IPS DF 6.9 (cell line): ENCODE data around the gene CSAG3.
"Not testable (repeated sequence)": the region's sequence is repeated elsewhere in the genome, so short reads cannot be mapped to it uniquely, and the experiment has no call there.

Experiments
- DNase-seq: peaks from one replicate; pipeline ENCODE4 v3.0.0-alpha.2; 2013; ENCODE audit warnings: low read depth, low spot score
- H3K27ac ChIP-seq: one replicate; pipeline ENCODE4 v1.5.1; 2013; ENCODE audit warnings: low read length, control low read depth
- H3K27me3 ChIP-seq: 2 replicates; pipeline ENCODE4 v1.6.1; 2013; ENCODE audit warnings: mild to moderate bottlenecking, low read length; ENCODE audit not compliant: control insufficient read depth, insufficient read depth
- H3K36me3 ChIP-seq: 2 replicates; pipeline ENCODE4 v1.6.1; 2013; ENCODE audit warnings: low read length; ENCODE audit not compliant: control insufficient read depth, insufficient read depth
- H3K4me1 ChIP-seq: 2 replicates; pipeline ENCODE4 v1.6.1; 2013; ENCODE audit warnings: low read length; ENCODE audit not compliant: control insufficient read depth, insufficient read depth
- H3K4me3 ChIP-seq: 2 replicates; pipeline ENCODE4 v1.5.1; 2013; ENCODE audit warnings: mild to moderate bottlenecking, low read length
- H3K9me3 ChIP-seq: 2 replicates; pipeline ENCODE4 v1.6.1; 2013; ENCODE audit warnings: low read length, inconsistent platforms; ENCODE audit not compliant: control insufficient read depth, insufficient read depth
- WGBS: extraction: QIAGEN DNeasy Blood & Tissue Kit; methylation state at CpG from one replicate; pipeline ENCODE4 v1.1.7; 2013; ENCODE audit warnings: mixed read lengths, missing lambda C conversion rate; ENCODE audit not compliant: insufficient read length, insufficient coverage; 5-methylcytosine and 5-hydroxymethylcytosine counted together

Gene CSAG3

GRCh38 chrX:152753686-152754650 is 5.0 kb upstream of the CSAG3 start, which contains the start of gene MAGEA2:
TSS of gene MAGEA2 (minus strand) at chrX:152753842. CDS start at chrX:152751363, 2,479 bp downstream.
- H3K27me3 ChIP-seq, DNase-seq, H3K36me3 ChIP-seq, H3K27ac ChIP-seq, H3K4me3 ChIP-seq, H3K4me1 ChIP-seq, H3K9me3 ChIP-seq: not testable (repeated sequence)
- WGBS = no CpG with 5 or more reads among the region's 35 CpGs

GRCh38 chrX:152754871-152755270 is 4.1 kb upstream of the CSAG3 start:
- not testable (repeated sequence) for H3K4me1 ChIP-seq, H3K27me3 ChIP-seq, H3K4me3 ChIP-seq, H3K36me3 ChIP-seq, DNase-seq, H3K9me3 ChIP-seq, H3K27ac ChIP-seq
- WGBS = no CpG with 5 or more reads among the region's 5 CpGs

GRCh38 chrX:152759544-152759943 is 526 bp downstream of the CSAG3 start:
- H3K4me1 ChIP-seq, H3K27ac ChIP-seq, H3K36me3 ChIP-seq, DNase-seq, H3K4me3 ChIP-seq, H3K27me3 ChIP-seq, H3K9me3 ChIP-seq: not testable (repeated sequence)
- WGBS = no CpG with 5 or more reads among the region's 7 CpGs

- no CpG with 5 or more reads among the region's 7 CpGs for WGBS
- not testable (repeated sequence) for H3K36me3 ChIP-seq, H3K4me1 ChIP-seq, H3K9me3 ChIP-seq, H3K27ac ChIP-seq, H3K27me3 ChIP-seq, DNase-seq, H3K4me3 ChIP-seq
These were observed 2.6 kb downstream of the CSAG3 start for GRCh38 chrX:152761582-152761981.

GRCh38 chrX:152766562-152766961 is 7.5 kb downstream of the CSAG3 start:
- no CpG with 5 or more reads among the region's 9 CpGs for WGBS
- H3K9me3 ChIP-seq, DNase-seq, H3K27me3 ChIP-seq, H3K27ac ChIP-seq, H3K36me3 ChIP-seq, H3K4me3 ChIP-seq, H3K4me1 ChIP-seq: not testable (repeated sequence)

GRCh38 chrX:152769549-152770289 is 10.7 kb downstream of the CSAG3 start, which contains the start of gene MAGEA6:
TSS of gene MAGEA6 (minus strand) at chrX:152769689. CDS start at chrX:152767650, 2,039 bp downstream.
- H3K4me3 ChIP-seq, H3K9me3 ChIP-seq, DNase-seq, H3K27me3 ChIP-seq, H3K27ac ChIP-seq, H3K4me1 ChIP-seq, H3K36me3 ChIP-seq: not testable (repeated sequence)
- WGBS = no CpG with 5 or more reads among the region's 29 CpGs

- WGBS = no CpG with 5 or more reads among the region's 3 CpGs
These were observed 28.0 kb downstream of the CSAG3 start for GRCh38 chrX:152787062-152787461.

GRCh38 chrX:152798945-152799344 is 39.9 kb downstream of the CSAG3 start:
- no peak overlapping the region for H3K4me3 ChIP-seq
- H3K4me1 ChIP-seq = no peaks in the 10 kb centered on the region
- no CpG with 5 or more reads among the region's 1 CpG for WGBS
- no peaks in the 10 kb centered on the region for H3K36me3 ChIP-seq
- no peak overlapping the region for H3K27ac ChIP-seq
- H3K9me3 ChIP-seq = no peaks in the 10 kb centered on the region
- H3K27me3 ChIP-seq = no peaks in the 10 kb centered on the region
- DNase-seq = no peak

More at GRCh38 chrX:152787062-152787461, 28.0 kb downstream of the CSAG3 start:
- not testable (repeated sequence) for H3K27ac ChIP-seq, H3K27me3 ChIP-seq, H3K9me3 ChIP-seq, DNase-seq, H3K4me1 ChIP-seq, H3K4me3 ChIP-seq, H3K36me3 ChIP-seq

GRCh38 chrX:152806035-152806434 is 47.0 kb downstream of the CSAG3 start:
- no peaks in the 10 kb centered on the region for H3K36me3 ChIP-seq
- H3K4me1 ChIP-seq = no peaks in the 10 kb centered on the region
- H3K9me3 ChIP-seq = no peaks in the 10 kb centered on the region
- no peak overlapping the region for H3K27ac ChIP-seq
- no peaks in the 10 kb centered on the region for H3K27me3 ChIP-seq
- DNase-seq = no peak
- no peak overlapping the region for H3K4me3 ChIP-seq
- no CpG with 5 or more reads among the region's 4 CpGs for WGBS
